Central memory CD8-positive, alpha-beta T cell (primary cell): Measurements from ENCODE around the gene ZSWIM2.
"Not testable (repeated sequence)": the region's sequence is repeated elsewhere in the genome, so short reads cannot be mapped to it uniquely, and the experiment has no call there.

Experiments
- ATAC-seq: fragments of 150-1000 bp; cut with Tn5 transposase; replicated peaks from 2 replicates; pipeline ENCODE4 v1.10.0; 2022; ENCODE audit warnings: mild to moderate bottlenecking, moderate FRiP score, moderate number of reproducible peaks; ENCODE audit not compliant: poor library complexity, severe bottlenecking; ENCODE audit errors: extremely low read depth
- DNase-seq, 2 donors: peaks; one replicate each; pipeline ENCODE4 v3.0.0; 2021; ENCODE audit warnings: low spot score in 2 of 2
- H3K27ac Mint-ChIP-seq: one replicate; pipeline ENCODE4 v1.8.0; 2022; ENCODE audit warnings: low read depth, mild to moderate bottlenecking, moderate library complexity, mixed read lengths
- H3K27me3 Mint-ChIP-seq: one replicate; pipeline ENCODE4 v1.8.0; 2022; ENCODE audit warnings: mixed read lengths
- H3K36me3 Mint-ChIP-seq: one replicate; pipeline ENCODE4 v1.8.0; 2022; ENCODE audit warnings: mild to moderate bottlenecking, moderate library complexity, mixed read lengths; ENCODE audit not compliant: insufficient read depth
- H3K4me1 Mint-ChIP-seq: one replicate; pipeline ENCODE4 v1.8.0; 2022; ENCODE audit warnings: mixed read lengths
- H3K4me3 Mint-ChIP-seq: one replicate; pipeline ENCODE4 v1.8.0; 2022; ENCODE audit warnings: mild to moderate bottlenecking, moderate library complexity, mixed read lengths
- H3K9me3 Mint-ChIP-seq: one replicate; pipeline ENCODE4 v1.8.0; 2022; ENCODE audit warnings: mixed read lengths

Gene ZSWIM2, protein sequence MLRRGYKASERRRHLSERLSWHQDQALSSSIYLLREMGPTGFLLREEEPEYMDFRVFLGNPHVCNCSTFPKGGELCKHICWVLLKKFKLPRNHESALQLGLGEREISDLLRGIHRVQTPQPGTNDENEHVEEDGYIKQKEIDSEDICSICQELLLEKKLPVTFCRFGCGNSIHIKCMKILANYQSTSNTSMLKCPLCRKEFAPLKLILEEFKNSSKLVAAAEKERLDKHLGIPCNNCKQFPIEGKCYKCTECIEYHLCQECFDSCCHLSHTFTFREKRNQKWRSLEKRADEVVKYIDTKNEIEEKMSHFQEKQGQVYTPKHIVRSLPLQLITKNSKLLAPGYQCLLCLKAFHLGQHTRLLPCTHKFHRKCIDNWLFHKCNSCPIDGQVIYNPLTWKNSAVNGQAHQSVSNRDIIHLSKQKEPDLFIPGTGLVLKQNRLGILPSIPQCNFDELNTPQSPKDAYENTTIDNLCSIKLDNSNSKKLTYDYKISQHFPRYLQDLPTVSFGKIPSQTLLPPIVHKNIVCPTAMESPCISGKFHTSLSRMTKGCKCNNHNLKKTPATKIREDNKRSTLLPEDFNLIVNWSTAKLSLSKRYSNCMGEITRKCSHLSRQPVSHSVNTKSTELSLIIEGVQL

DNA sequence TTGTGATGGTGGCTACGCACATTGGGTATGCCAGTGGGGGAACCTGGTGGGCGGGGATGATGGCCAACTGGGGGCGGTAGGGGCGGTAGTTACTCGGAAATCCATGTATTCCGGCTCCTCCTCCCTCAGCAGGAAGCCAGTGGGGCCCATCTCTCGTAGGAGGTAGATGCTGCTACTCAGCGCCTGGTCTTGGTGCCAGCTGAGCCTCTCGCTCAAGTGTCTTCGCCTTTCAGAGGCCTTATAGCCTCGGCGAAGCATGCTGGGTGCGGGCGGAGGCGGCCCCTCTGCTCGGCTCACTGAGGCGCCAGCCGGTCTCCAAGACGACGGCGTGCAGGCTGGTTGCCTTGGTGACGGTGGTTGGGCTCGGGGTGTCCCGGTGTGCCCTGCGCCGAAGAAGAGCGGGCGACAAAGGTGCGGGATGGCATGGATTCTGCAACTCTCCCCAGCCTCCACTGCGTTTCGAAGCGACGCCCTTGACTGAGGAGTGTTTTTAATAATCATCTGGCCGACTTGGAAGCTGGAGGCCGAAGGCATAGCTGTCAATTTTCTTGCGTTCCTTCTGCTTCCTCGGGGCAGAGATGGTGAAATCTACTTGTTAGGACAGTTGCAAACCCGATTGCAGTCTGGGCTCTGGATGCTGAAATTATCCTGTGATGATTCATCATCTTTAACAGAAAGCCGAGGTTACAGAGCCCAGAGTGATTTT is at the start of gene ZSWIM2:
Gene ZSWIM2, minus strand, starts transcription at position 298 of the 706 bp plus-strand sequence. Its CDS starts 40 bp downstream, at position 258.
- DNase-seq (no peak), ATAC-seq (no peak)
- H3K27me3 Mint-ChIP-seq = peaks cover 17% of the 10 kb centered on the region
- H3K27ac Mint-ChIP-seq = no peak within 1 kb of the TSS
- peaks cover 6% of the 10 kb centered on the region for H3K4me1 Mint-ChIP-seq
- H3K9me3 Mint-ChIP-seq = peaks cover 13% of the 10 kb centered on the region
- H3K4me3 Mint-ChIP-seq = peak within 1 kb of the TSS; percentile 44
- peaks cover 1% of the 10 kb centered on the region for H3K36me3 Mint-ChIP-seq

DNA sequence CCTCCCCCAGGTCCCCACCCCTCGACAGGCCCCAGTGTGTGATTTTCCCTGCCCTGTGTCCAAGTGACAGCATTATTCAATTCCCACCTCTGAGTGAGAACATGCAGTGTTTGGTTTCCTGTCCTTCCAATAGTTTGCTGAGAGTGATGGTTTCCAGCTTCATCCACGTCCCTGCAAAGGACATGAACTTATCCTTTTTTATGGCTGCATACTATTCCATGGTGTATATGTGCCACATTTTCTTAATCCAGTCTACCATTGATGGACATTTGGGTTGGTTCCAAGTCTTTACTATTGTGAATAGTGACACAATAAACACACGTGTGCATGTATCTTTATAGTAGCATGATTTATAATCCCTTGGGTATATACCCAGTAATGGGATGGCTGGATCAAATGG is 47.2 kb upstream of the ZSWIM2 start:
- H3K4me3 Mint-ChIP-seq, DNase-seq, H3K4me1 Mint-ChIP-seq, H3K27me3 Mint-ChIP-seq, H3K27ac Mint-ChIP-seq, H3K36me3 Mint-ChIP-seq, ATAC-seq: not testable (repeated sequence)
- peaks cover 18% of the 10 kb centered on the region for H3K9me3 Mint-ChIP-seq

DNA sequence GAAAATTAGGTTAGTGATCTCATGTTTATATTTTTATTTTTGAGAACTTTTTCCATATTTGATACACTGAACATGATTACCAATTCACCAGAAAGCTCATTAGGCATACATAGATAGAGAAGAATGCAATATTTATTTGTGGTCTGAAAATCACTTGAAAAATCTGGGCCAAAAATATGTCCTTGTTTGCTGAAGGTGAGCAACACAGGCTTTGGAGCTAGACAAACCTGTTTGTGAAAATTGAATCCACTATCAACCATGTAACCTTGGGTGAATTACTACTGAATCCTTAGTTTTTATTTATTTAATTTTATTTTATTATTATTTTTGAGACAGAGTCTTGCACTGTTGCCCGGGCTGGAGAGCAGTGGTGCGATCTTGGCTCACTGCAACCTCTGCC is 46.5 kb upstream of the ZSWIM2 start:
- H3K27me3 Mint-ChIP-seq = no peaks in the 10 kb centered on the region
- no peak overlapping the region for H3K4me3 Mint-ChIP-seq
- DNase-seq = no peak
- no peak for ATAC-seq
- peaks cover 2% of the 10 kb centered on the region for H3K36me3 Mint-ChIP-seq
- H3K4me1 Mint-ChIP-seq = no peaks in the 10 kb centered on the region
- peaks cover 18% of the 10 kb centered on the region for H3K9me3 Mint-ChIP-seq
- no peak overlapping the region for H3K27ac Mint-ChIP-seq

DNA sequence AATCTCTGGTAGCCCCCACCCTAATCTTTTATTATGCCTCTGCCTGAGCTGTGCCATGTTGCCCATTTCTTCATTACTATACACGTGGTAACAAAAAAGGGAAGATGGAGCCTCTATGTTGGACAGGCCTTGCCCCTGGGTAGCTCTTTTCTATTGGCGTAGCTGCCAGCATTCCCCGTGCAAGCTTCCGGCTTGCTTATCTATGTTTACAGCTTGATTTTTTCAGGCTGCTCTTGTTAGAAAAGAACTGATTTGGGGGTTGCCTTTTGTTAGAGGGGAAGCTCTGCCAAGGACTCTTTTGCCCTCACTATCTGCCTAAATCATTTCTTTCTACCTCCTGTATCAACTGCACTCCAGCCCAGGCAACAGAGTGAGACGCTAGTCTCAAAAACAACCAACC is 45.5 kb upstream of the ZSWIM2 start:
- no peak for ATAC-seq
- Mint-ChIP-seq H3K4me3 (no peak overlapping the region), H3K27me3 (no peaks in the 10 kb centered on the region), H3K36me3 (peaks cover 2% of the 10 kb centered on the region), H3K27ac (no peak overlapping the region), H3K4me1 (no peaks in the 10 kb centered on the region), H3K9me3 (peaks cover 14% of the 10 kb centered on the region)
- no peak for DNase-seq

DNA sequence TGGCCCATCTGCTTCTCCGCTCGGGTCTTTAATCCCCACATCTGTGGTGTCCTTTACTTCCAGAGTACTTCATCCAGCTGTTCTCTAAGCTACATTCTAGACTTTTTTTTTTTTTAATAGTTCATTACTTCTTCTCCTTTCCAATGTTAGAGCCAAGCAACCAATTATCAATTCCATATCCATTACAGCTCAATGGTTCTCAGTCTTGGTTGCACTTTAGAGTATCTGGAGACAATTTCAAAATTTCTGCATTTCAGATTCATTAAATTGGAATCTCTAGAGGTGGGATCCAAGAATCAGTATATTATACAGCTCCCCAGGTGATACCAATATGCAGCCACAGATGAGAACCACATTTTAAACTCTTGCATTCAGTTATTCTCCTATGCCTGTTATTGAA is 43.9 kb upstream of the ZSWIM2 start:
- ATAC-seq (no peak), DNase-seq (no peak)
- Mint-ChIP-seq H3K9me3 (peaks cover 8% of the 10 kb centered on the region), H3K36me3 (peaks cover 2% of the 10 kb centered on the region), H3K27me3 (no peaks in the 10 kb centered on the region), H3K4me1 (no peaks in the 10 kb centered on the region), H3K27ac (no peak overlapping the region), H3K4me3 (no peak overlapping the region)

DNA sequence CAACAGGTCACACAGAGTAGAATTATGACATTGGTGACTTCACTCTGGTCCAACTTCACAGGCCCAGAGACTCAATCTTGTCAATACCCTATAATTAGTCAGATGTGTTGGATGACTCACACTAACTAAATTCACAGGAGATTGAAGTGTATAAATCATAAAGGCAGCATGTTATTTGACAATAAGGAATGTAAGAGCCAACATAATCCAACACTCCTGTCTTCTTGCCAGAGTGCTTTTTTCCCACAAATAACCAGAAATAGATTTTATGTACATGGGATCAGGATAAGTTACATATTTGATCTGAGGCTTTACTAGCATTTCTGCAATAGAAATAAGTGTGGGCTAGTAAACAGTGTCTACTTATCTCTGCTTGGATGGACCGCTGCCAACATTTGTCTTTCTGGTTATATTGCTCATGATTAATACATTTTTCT is 42.2 kb upstream of the ZSWIM2 start:
- DNase-seq (no peak), ATAC-seq (no peak)
- H3K4me3 Mint-ChIP-seq = no peak overlapping the region
- H3K4me1 Mint-ChIP-seq = no peaks in the 10 kb centered on the region
- H3K36me3 Mint-ChIP-seq = peaks cover 2% of the 10 kb centered on the region
- H3K27ac Mint-ChIP-seq = no peak overlapping the region
- peaks cover 8% of the 10 kb centered on the region for H3K9me3 Mint-ChIP-seq
- no peaks in the 10 kb centered on the region for H3K27me3 Mint-ChIP-seq

DNA sequence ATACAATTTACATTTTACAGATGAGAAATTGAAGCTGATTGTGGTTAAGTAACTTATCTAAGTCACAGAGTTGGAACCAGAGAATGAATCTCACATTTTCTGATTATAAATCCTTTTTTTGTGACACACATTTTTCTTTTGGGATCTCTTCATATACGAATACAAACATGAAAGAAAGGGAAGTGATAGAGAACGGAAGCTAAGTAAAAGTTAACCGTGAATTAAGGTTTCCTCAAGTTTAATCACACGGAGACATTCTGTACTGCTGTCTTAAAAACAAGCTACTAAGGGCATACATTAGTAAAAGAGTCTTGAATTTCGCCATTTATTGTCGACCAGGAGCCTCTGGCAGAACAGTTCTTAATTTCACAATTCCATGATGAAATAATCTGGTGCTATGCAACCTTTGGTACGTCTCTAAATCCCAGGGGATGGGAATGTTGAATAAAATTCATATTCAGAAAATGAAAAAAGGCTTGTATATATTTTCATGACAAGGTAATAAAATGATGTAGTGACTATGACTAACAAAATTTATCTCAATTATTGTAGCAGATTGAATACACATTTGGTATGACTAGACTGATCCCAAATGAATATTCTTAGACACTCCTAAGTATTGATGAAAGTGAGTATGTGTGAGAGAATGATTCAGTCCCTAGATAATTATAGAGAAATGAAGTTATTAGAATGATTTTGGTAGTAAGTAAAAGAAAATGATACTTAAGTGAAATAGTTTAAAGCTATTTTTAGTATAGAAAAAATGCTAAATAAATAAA is 40.3 kb upstream of the ZSWIM2 start:
- H3K27me3 Mint-ChIP-seq = no peaks in the 10 kb centered on the region
- no peak for ATAC-seq
- DNase-seq = no peak
- no peak overlapping the region for H3K4me3 Mint-ChIP-seq
- no peaks in the 10 kb centered on the region for H3K4me1 Mint-ChIP-seq
- peaks cover 2% of the 10 kb centered on the region for H3K36me3 Mint-ChIP-seq
- H3K9me3 Mint-ChIP-seq = peaks cover 8% of the 10 kb centered on the region
- H3K27ac Mint-ChIP-seq = no peak overlapping the region

DNA sequence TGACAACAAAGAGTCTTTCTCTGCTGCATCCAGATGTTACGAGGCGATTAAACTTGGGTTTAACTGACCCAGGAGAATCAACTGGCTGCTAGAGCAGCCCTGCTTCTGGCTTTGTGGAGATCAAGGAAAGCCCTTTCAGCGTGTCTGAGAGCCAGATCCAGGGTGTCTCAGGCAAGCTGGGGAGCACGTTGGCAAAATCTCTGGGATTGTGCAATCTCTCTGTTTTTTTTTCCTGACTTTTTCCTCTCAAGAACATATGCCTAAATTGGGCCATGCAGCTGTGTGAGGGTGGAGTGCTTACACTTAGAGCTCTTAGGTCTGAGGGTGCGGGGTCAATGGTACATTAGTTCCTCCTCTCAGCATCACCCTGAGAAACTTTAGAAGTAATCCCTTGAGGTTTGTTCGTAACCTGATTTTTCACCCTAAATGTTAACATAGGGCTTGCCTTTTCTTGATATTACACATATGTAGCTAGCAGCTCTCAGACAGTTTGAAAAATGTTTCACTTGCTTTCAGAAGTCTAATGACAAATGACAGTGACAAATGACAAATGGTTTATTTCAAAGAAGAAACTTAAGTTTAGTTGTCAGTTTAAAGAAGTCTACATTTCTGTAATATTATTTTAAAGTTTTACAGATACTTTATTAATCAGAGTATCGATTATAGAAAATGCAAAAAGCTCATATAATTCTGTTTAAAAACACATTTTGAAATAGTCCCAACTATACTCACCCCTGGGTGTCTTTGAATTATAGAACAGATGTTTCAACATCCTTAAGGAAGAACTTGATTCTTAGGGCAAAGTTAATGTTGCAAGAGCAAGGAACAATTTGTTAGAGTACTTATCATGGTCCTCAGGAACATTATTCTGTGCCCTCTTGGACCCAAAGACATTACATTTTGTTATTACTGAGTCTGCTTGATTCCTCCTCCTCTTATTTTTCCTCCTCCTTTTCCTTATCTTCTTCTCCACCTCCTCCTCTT is 38.4 kb upstream of the ZSWIM2 start:
- H3K4me1 Mint-ChIP-seq = no peaks in the 10 kb centered on the region
- H3K27ac Mint-ChIP-seq = no peak overlapping the region
- ATAC-seq (no peak), DNase-seq (no peak)
- no peaks in the 10 kb centered on the region for H3K9me3 Mint-ChIP-seq
- H3K36me3 Mint-ChIP-seq = no peaks in the 10 kb centered on the region
- H3K4me3 Mint-ChIP-seq = no peak overlapping the region
- no peaks in the 10 kb centered on the region for H3K27me3 Mint-ChIP-seq

DNA sequence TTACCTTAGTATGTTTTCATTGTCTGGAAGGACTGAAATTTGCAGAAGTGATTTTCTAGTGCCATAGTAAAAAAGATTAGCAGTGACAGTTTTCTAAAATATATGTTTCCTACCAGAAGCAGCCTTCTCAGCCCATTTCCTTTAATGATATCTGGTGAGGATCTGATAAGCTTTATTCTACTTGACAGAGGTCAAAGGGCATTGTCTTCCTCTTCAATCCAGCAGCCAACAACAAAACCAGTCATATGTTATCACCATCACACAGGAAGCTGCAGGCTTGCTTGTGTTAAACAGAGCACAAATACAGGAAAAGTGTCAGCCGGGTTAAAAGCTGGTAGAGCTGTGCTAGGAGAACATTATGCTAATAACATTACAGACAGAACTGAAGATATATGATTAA is 35.6 kb upstream of the ZSWIM2 start:
- H3K36me3 Mint-ChIP-seq = no peaks in the 10 kb centered on the region
- H3K4me1 Mint-ChIP-seq = no peaks in the 10 kb centered on the region
- H3K27ac Mint-ChIP-seq = no peak overlapping the region
- DNase-seq (no peak), ATAC-seq (no peak)
- no peaks in the 10 kb centered on the region for H3K27me3 Mint-ChIP-seq
- H3K4me3 Mint-ChIP-seq = no peak overlapping the region
- H3K9me3 Mint-ChIP-seq = peaks cover 6% of the 10 kb centered on the region

DNA sequence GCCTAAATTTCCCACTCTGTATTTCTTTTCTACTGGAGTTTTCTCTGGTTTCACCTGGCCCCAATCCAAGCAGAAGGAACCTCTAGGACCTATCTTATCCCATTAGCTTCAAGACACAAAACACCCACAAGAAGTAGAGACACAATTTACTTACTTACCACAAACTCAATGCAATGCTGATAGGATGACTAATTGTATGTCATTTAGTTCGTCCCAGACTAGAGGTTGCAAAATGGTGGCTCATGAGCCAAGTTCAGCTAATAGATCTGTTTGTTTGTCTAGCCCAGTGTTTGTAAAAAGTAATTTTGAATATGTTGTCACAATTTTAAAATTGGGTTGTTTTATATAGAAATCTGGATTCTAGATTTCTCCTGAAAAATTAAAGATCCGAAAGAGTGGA is 34.7 kb upstream of the ZSWIM2 start:
- ATAC-seq (no peak), DNase-seq (no peak)
- H3K27me3 Mint-ChIP-seq = no peaks in the 10 kb centered on the region
- H3K4me3 Mint-ChIP-seq = no peak overlapping the region
- no peak overlapping the region for H3K27ac Mint-ChIP-seq
- no peaks in the 10 kb centered on the region for H3K36me3 Mint-ChIP-seq
- no peaks in the 10 kb centered on the region for H3K4me1 Mint-ChIP-seq
- H3K9me3 Mint-ChIP-seq = peaks cover 6% of the 10 kb centered on the region

DNA sequence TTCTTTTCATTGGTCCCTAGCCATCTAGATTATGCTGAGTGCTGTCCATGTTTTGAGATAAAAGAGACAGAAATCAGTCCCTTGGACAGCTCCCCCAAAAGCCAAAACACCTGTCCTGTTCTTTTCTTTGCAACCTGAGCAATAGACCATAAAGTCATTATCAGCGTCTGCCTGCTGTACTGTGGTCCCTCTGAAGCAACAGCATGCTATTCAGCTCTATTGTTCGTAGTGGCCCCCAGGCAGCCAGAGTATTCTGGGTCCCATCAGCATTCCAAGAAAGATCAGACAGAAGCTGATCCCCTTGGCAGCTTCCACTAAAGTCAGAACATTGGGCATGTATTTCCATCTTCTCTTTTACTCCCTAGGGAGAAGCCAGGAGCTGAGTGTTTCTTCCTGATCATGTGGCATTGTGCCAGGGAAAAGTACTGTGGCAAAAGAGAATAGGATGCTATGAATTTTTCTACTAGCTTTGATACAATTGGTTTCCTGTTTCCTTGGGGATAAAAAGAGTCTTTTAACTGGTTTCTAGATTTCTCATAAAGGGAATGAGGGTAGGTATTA is 33.6 kb upstream of the ZSWIM2 start:
- ATAC-seq (no peak), DNase-seq (no peak)
- Mint-ChIP-seq H3K36me3 (no peaks in the 10 kb centered on the region), H3K9me3 (peaks cover 6% of the 10 kb centered on the region), H3K27ac (no peak overlapping the region), H3K4me1 (no peaks in the 10 kb centered on the region), H3K27me3 (no peaks in the 10 kb centered on the region), H3K4me3 (no peak overlapping the region)
